HepG2 (cell line): Measurements from ENCODE around the gene KRTAP4-7. TPM values are rescaled to one million over a fixed set of nuclear protein-coding genes. Genes with fewer than 3 reads are reported as not detected.

Experiments
- ATAC-seq: fragments of 200-7000 bp; cut with Tn5 transposase; 3 replicates; pipeline ENCODE4 v1.9.1; 2020; ENCODE audit warnings: mild to moderate bottlenecking, moderate library complexity
- BruUV-seq: library from RNA; stranded (reverse); fragments of 400-500 nt; replicated peaks from 2 replicates; lab custom pipeline; 2021; lab: Mats Ljungman, UMichigan
- CTCF ChIA-PET: fragments of 300-600 bp; formaldehyde crosslinking; extraction: SDS; loops from one replicate; lab custom pipeline; 2021; ENCODE audit warnings: low total read pairs, inconsistent platforms, low intra/inter-chr PET ratio; lab: Yijun Ruan, JAX
- POLR2A ChIA-PET: fragments of 350-600 bp; sonication (Branson Sonifier 250); formaldehyde crosslinking; loops from one replicate; lab custom pipeline; 2020; ENCODE audit warnings: antibody characterized with exemption, inconsistent platforms; lab: Yijun Ruan, JAX
- DNase-seq: peaks from one replicate; pipeline ENCODE4 v3.0.0-alpha.2; 2015; ENCODE audit warnings: low spot score
- FAIRE-seq: peaks from 3 replicates; lab custom pipeline; 2011; peaks lifted over from hg19 to GRCh38; lab: Jason Lieb, UNC
- H2AFZ ChIP-seq: one replicate; pipeline ENCODE4 v1.6.1; 2011; ENCODE audit warnings: low read length, inconsistent platforms
- H3K27ac ChIP-seq: fragments of 300-600 bp; 3 replicates; pipeline ENCODE4 v1.8.0; 2011; ENCODE audit warnings: mixed run types, mild to moderate bottlenecking, mixed read lengths, low read length, inconsistent platforms; ENCODE audit not compliant: insufficient read depth; ENCODE audit errors: extremely low read length
- H3K27me3 ChIP-seq, 2 experiments: fragments of 200-600 bp in 1 of 2; 2 replicates in 1 of 2; 3 replicates in 1 of 2; pipeline versions ENCODE4 v1.6.0 to v1.8.0; 2011; ENCODE audit warnings: low read length in 2 of 2, mild to moderate bottlenecking in 2 of 2, moderate library complexity in 2 of 2, inconsistent platforms in 1 of 2; ENCODE audit not compliant: insufficient read depth in 2 of 2, control insufficient read depth in 1 of 2
- H3K36me3 ChIP-seq, 2 experiments: fragments of 200-600 bp in 1 of 2; replicated peaks in 1 of 2; 2 replicates in 1 of 2; 3 replicates in 1 of 2; pipeline versions ENCODE4 v1.5.1 to v1.8.0; 2011; ENCODE audit warnings: low read length in 2 of 2, inconsistent platforms in 1 of 2; ENCODE audit not compliant: insufficient read depth in 2 of 2, control insufficient read depth in 1 of 2
- H3K4me1 ChIP-seq: 2 replicates; pipeline ENCODE4 v1.5.1; 2012; ENCODE audit warnings: low read length, inconsistent platforms; ENCODE audit not compliant: insufficient read depth
- H3K4me2 ChIP-seq: 2 replicates; pipeline ENCODE4 v1.6.0; 2011; ENCODE audit warnings: low read depth, low read length, inconsistent platforms
- H3K4me3 ChIP-seq, 3 experiments: fragments of 200-600 bp in 1 of 3; sonication (generic), shearing (Covaris generic) in 1 of 3; replicated peaks in 1 of 3; 2 replicates each; pipeline ENCODE4 v1.5.1; 2011 to 2016; ENCODE audit warnings: low read length in 3 of 3, inconsistent platforms in 2 of 3, low read depth in 2 of 3, mild to moderate bottlenecking in 2 of 3, control low read depth in 1 of 3, mixed read lengths in 1 of 3; ENCODE audit not compliant: insufficient read depth in 1 of 3
- H3K79me2 ChIP-seq: one replicate; pipeline ENCODE4 v1.6.1; 2011; ENCODE audit warnings: low read length, inconsistent platforms; ENCODE audit not compliant: insufficient read depth
- H3K9ac ChIP-seq: 2 replicates; pipeline ENCODE4 v1.6.0; 2011; ENCODE audit warnings: mild to moderate bottlenecking, low read depth, low read length, inconsistent platforms; ENCODE audit not compliant: insufficient read depth
- H3K9me3 ChIP-seq: 2 replicates; pipeline ENCODE4 v1.5.1; 2012; ENCODE audit warnings: mild to moderate bottlenecking, low read length
- H4K20me1 ChIP-seq: 2 replicates; pipeline ENCODE4 v1.6.0; 2011; ENCODE audit warnings: inconsistent platforms, mild to moderate bottlenecking, low read length, moderate library complexity; ENCODE audit not compliant: insufficient read depth
- EP300 ChIP-seq, 3 experiments: sonication (generic) in 1 of 3; formaldehyde crosslinking in 1 of 3; IDR thresholded peaks; 2 replicates each; pipeline versions ENCODE4 v1.5.1 to v1.6.1; 2011 to 2020; ENCODE audit warnings: low read depth in 2 of 3, low read length in 2 of 3, borderline replicate concordance in 1 of 3, improper control_type of control experiment in 1 of 3, mild to moderate bottlenecking in 1 of 3, missing genetic modification reagents in 1 of 3, moderate library complexity in 1 of 3
- FIP1L1 ChIP-seq: fragments of 200-400 bp; formaldehyde crosslinking; IDR thresholded peaks from 2 replicates; pipeline ENCODE4 v1.6.1; 2018; ENCODE audit warnings: low read depth, mild to moderate bottlenecking, low read length, moderate library complexity, borderline replicate concordance; ENCODE audit not compliant: insufficient read depth
- MED8 ChIP-seq: sonication (generic); formaldehyde crosslinking; IDR thresholded peaks from 2 replicates; pipeline ENCODE4 v1.8.1; 2023; ENCODE audit warnings: mild to moderate bottlenecking, missing genetic modification reagents; ENCODE audit not compliant: insufficient replicate concordance
- MYNN ChIP-seq: sonication (generic); formaldehyde crosslinking; IDR thresholded peaks from 2 replicates; pipeline ENCODE4 v1.4.0; 2020; ENCODE audit warnings: mild to moderate bottlenecking, low read depth, missing genetic modification reagents
- NFIB ChIP-seq: sonication (generic); formaldehyde crosslinking; IDR thresholded peaks from 2 replicates; pipeline ENCODE4 v1.9.0; 2021; ENCODE audit warnings: missing genetic modification reagents, mild to moderate bottlenecking, borderline replicate concordance
- SIX4 ChIP-seq: sonication (generic); formaldehyde crosslinking; IDR thresholded peaks from 2 replicates; pipeline ENCODE4 v1.4.0; 2020; ENCODE audit warnings: missing genetic modification reagents
- SP140L ChIP-seq: sonication (generic); formaldehyde crosslinking; IDR thresholded peaks from 2 replicates; pipeline ENCODE4 v1.4.0; 2020; ENCODE audit warnings: missing genetic modification reagents, borderline replicate concordance
- THAP11 ChIP-seq: IDR thresholded peaks from 2 replicates; pipeline ENCODE4 v1.6.1; 2016; ENCODE audit warnings: missing biosample characterization, missing genetic modification reagents
- TP53 ChIP-seq: sonication (generic); formaldehyde crosslinking; conservative IDR thresholded peaks from 2 replicates; pipeline ENCODE4 v1.4.0; 2020; ENCODE audit warnings: missing genetic modification reagents
- ZC3H4 ChIP-seq: sonication (generic); formaldehyde crosslinking; IDR thresholded peaks from 2 replicates; pipeline ENCODE4 v1.4.0; 2020; ENCODE audit warnings: missing genetic modification reagents, borderline replicate concordance
- ZNF616 ChIP-seq: sonication (generic); formaldehyde crosslinking; IDR thresholded peaks from 2 replicates; pipeline ENCODE4 v1.5.0; 2020; ENCODE audit warnings: low read depth, mild to moderate bottlenecking, missing genetic modification reagents
- ZNF629 ChIP-seq: sonication (generic); formaldehyde crosslinking; conservative IDR thresholded peaks from 2 replicates; pipeline ENCODE4 v1.5.0; 2020; ENCODE audit warnings: missing genetic modification reagents
- ZNF646 ChIP-seq: sonication (generic); formaldehyde crosslinking; IDR thresholded peaks from 2 replicates; pipeline ENCODE4 v1.9.0; 2021; ENCODE audit warnings: mild to moderate bottlenecking, missing genetic modification reagents
- WGBS: methylation state at CpG from one replicate; pipeline ENCODE4 v1.1.6; 2017; ENCODE audit warnings: low lambda C conversion rate; 5-methylcytosine and 5-hydroxymethylcytosine counted together
- in situ Hi-C: cut with HindIII; loops from 2 replicates; pipeline ENCODE4 v1.10.0; 2017; ENCODE audit warnings: low pct_unique_long_range_greater_than_20kb; ENCODE audit not compliant: extremely low pct_ligation_motif_present
- intact Hi-C: fragments of 100-400 bp; cut with micrococcal nuclease; formaldehyde crosslinking; loops from one replicate; pipeline ENCODE4 v1.10.0; 2022; ENCODE audit not compliant: unreplicated experiment
- polyA plus RNA-seq, 8 experiments: library from polyadenylated mRNA; depleted of rRNA in 3 of 8; stranded (reverse) in 7 of 8; unstranded in 1 of 8; fragments of >200 nt; fragmentation: Illumina TruSeq in 4 of 8; extraction: Trizol in 4 of 8; gene quantifications; 2 replicates each; pipeline versions ENCODE4 v1.2.1 to v1.2.3, GENCODE V29; 2011 to 2016; ENCODE audit warnings: low read depth in 4 of 8, missing spikeins in 1 of 8, mixed read lengths in 1 of 8; ENCODE audit not compliant: insufficient read depth in 1 of 8
- total RNA-seq, 5 experiments: library from RNA; depleted of rRNA; stranded (reverse); fragments of >200 nt; fragmentation: Illumina TruSeq; extraction: Trizol; gene quantifications; 2 replicates each; pipeline ENCODE4 v1.2.3, GENCODE V29; 2016; ENCODE audit warnings: low read depth in 1 of 5
- TF ChIP-seq, protein P1 (sequence below): IDR thresholded peaks from 2 replicates; pipeline ENCODE4 v1.6.1; 2016; ENCODE audit warnings: low read depth, borderline replicate concordance

KRTAP4-7 gene
- total and polyA plus RNA-seq, 2 of the 13 experiments (the other 11 are each of a cell fraction or from before 2014, with no cell fraction given), result not detected

DNA sequence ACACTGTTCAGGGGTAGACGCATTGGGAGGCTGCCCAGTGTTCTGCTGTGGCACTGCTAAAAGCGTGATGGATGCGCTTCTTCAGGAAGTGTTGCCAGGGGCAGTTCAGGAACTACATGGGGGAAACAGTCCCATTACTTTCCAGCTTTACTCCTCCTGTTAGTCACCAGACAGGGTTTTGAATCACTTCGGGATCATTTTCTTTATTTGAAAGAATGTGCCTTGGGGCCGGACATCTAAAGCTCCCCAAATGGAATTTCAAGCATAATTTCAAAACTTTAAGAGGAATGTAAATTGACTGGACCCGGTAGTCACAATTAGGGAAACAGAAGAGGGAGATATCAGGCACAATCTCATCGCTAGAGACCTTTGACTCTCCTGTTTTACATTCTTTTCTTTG is 35.5 kb upstream of the KRTAP4-7 start:
- no peak for FAIRE-seq
- Histone ChIP-seq H3K36me3 (no peaks in the 10 kb centered on the region), H2AFZ (peak overlapping the region; percentile 60), H3K4me3 (no peak overlapping the region), H3K9ac (peak overlapping the region; percentile 20; the same call in 1 of the 2 replicates), H3K4me1 (peaks cover 17% of the 10 kb centered on the region), H3K79me2 (no peaks in the 10 kb centered on the region), H3K27me3 (no peaks in the 10 kb centered on the region), H4K20me1 (no peaks in the 10 kb centered on the region), H3K4me2 (peak overlapping the region; percentile 41), H3K9me3 (peaks cover 2% of the 10 kb centered on the region; the same call in 1 of the 2 replicates), H3K27ac (peak overlapping the region; percentile 31)
- ChIA-PET CTCF (no interaction called here), POLR2A (interaction anchor here (0.7 kb wide), 1 partner anchor 10 kb away, joined by 4 read pairs; no protein-coding TSS in a partner anchor)
- ATAC-seq, result peak; percentile 47
- in situ Hi-C loops (no loop called here), intact Hi-C loops (loop anchor here (10.0 kb wide), 1 partner anchor 144 kb away; no protein-coding TSS in a partner anchor)
- 34% methylated on average over 7 of the region's 7 CpGs for WGBS
- no TSS peak for BruUV-seq
- peak; percentile 75 for DNase-seq
- TF ChIP-seq SIX4 (CRISPR knock-in tag), result no peak
- TF ChIP-seq FIP1L1, result no peak
- TF ChIP-seq EP300 (IDR thresholded peaks at IDR 0.05; ENCODE audit: low read depth in 2 of 2, low read length in 2 of 2), result peak in 1 of 2 experiments; percentile 18; a peak in 1 of 4 replicates
- TF ChIP-seq EP300 (CRISPR knock-in tag; IDR thresholded peaks at IDR 0.05; ENCODE audit: borderline replicate concordance), result no peak
- no peak for TF ChIP-seq THAP11 (CRISPR knock-in tag)
- no peak for TF ChIP-seq MYNN
- no peak for TF ChIP-seq TP53
- no peak for TF ChIP-seq ZNF616 (CRISPR knock-in tag)
- TF ChIP-seq SP140L, result no peak
- TF ChIP-seq ZNF646 (CRISPR knock-in tag), result no peak
- TF ChIP-seq MED8 (CRISPR knock-in tag), result no peak
- TF ChIP-seq ZC3H4 (CRISPR knock-in tag), result no peak
- no peak for TF ChIP-seq ZNF629 (CRISPR knock-in tag)
- TF ChIP-seq NFIB (CRISPR knock-in tag), result no peak
- TF ChIP-seq, protein P1, sequence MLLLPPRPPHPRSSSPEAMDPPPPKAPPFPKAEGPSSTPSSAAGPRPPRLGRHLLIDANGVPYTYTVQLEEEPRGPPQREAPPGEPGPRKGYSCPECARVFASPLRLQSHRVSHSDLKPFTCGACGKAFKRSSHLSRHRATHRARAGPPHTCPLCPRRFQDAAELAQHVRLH (CRISPR knock-in tag), result no peak
